Coronary artery (tissue), 2 donors: ENCODE measurements around the gene KMT2E.
A peak's percentile ranks its signal among the peaks of the same experiment; 100 is the strongest.
"Not testable (repeated sequence)": the region's sequence is repeated elsewhere in the genome, so short reads cannot be mapped to it uniquely, and the experiment has no call there.

Source experiments
- DNase-seq: peaks from one replicate; pipeline ENCODE4 v3.0.0-alpha.2; 2017; ENCODE audit warnings: low spot score
- H3K27ac ChIP-seq, 2 donors: fragments of 200-600 bp; sonication (generic); one replicate each; pipeline ENCODE4 v1.5.1; 2016 to 2019
- H3K4me3 ChIP-seq: fragments of 200-600 bp; sonication (generic); 2 replicates; pipeline ENCODE4 v1.5.1; 2016; ENCODE audit warnings: mild to moderate bottlenecking, moderate library complexity
- TF ChIP-seq, protein P1 (sequence below): fragments of 200-600 bp; sonication (generic); IDR thresholded peaks from one replicate; pipeline ENCODE4 v1.5.1; 2019; ENCODE audit warnings: antibody characterized with exemption

Gene KMT2E

GRCh38 chr7:104983076-104983577 lies 30.9 kb upstream of the KMT2E start:
- peak overlapping the region; percentile 96 to 99 for H3K27ac ChIP-seq
- H3K4me3 ChIP-seq: peak overlapping the region; percentile 81
- no peak for DNase-seq
- TF ChIP-seq, protein P1, sequence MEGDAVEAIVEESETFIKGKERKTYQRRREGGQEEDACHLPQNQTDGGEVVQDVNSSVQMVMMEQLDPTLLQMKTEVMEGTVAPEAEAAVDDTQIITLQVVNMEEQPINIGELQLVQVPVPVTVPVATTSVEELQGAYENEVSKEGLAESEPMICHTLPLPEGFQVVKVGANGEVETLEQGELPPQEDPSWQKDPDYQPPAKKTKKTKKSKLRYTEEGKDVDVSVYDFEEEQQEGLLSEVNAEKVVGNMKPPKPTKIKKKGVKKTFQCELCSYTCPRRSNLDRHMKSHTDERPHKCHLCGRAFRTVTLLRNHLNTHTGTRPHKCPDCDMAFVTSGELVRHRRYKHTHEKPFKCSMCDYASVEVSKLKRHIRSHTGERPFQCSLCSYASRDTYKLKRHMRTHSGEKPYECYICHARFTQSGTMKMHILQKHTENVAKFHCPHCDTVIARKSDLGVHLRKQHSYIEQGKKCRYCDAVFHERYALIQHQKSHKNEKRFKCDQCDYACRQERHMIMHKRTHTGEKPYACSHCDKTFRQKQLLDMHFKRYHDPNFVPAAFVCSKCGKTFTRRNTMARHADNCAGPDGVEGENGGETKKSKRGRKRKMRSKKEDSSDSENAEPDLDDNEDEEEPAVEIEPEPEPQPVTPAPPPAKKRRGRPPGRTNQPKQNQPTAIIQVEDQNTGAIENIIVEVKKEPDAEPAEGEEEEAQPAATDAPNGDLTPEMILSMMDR: no peak

DNA sequence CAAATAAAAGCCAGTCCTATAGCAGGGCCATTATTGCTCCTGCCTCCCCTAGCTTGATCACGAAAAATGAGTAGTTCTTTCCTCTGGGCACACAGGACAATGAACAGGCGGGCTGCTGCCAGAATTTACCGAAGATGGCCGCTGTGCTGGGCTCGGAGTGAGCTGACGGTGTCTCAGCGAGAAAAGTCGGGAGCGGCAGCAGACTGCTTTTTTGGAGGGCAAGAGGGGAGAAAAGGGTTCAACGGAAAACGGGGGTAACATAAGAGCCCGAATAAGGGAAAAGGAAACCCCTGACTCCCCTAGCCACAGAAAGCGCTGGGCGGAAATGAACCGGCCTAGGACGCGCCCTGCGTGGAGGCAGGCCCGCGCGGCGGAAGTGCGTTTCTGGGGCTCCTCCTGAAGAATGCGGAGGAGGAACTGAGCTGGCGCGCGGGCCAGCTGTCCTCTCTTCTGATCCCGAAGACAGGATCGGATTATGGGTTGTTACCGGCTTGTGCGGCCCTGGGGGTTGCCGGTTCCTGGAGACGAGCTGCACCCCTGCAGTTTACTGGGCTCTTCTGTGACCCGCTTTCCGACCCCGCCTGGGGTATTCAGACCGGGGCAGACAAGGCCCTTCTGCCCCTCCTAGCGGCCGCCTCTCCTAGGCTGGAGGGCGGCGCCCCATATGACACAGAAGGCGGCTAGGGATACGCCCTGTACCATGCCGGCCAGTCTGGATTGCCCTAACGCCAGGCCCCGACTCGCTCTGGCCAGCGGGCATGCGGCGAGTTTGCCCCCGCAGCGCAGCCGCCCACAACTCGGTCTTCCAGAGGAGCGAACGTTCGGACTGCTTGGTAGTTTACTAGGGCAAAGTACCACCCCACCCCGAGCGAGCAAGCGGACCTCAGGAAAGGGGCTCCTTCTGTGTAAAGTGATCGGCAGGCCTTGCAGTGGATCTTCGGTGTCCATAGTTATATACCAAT lies 30.1 kb upstream of the KMT2E start:
- peak; percentile 95 for DNase-seq
- TF ChIP-seq, protein P1: peak; percentile 38
- Histone ChIP-seq H3K27ac (peak overlapping the region; percentile 96 to 99), H3K4me3 (peak overlapping the region; percentile 81)

DNA sequence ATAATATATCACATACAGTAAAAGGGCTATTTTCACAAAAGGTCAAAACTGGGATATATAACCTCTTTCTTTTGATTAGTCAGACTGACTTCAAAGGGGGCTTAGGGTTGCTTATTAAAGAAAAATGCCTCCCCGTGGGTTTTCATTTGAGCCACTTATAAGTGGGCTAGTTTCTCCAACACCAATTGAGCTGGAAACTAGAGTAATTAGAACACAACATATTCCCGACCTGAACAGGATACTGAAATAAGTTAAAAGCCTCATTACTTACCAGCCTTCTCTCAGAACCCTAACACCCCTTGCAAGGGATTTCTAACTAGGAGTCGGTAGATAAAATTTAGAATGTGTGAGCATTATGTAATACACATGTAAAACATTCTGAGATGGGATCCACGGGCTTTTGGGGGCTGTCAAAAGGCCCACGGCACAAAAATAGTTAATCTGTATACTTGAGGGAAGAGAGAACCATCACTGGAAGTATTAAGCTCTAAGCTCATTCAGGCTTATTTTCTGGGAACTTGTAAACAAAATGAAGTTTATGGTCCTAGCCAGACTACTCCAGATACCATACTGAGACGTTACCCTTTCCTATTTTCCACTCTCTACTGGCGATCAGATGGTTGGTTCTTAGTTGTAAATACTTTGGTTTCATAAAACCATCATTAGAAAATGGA lies 29.3 kb upstream of the KMT2E start:
- TF ChIP-seq, protein P1: no peak
- DNase-seq: no peak
- H3K4me3 ChIP-seq: peak overlapping the region; percentile 81
- peak overlapping the region; percentile 96 to 99 for H3K27ac ChIP-seq

GRCh38 chr7:104985259-104985617 lies 28.8 kb upstream of the KMT2E start:
- TF ChIP-seq, protein P1: no peak

DNA sequence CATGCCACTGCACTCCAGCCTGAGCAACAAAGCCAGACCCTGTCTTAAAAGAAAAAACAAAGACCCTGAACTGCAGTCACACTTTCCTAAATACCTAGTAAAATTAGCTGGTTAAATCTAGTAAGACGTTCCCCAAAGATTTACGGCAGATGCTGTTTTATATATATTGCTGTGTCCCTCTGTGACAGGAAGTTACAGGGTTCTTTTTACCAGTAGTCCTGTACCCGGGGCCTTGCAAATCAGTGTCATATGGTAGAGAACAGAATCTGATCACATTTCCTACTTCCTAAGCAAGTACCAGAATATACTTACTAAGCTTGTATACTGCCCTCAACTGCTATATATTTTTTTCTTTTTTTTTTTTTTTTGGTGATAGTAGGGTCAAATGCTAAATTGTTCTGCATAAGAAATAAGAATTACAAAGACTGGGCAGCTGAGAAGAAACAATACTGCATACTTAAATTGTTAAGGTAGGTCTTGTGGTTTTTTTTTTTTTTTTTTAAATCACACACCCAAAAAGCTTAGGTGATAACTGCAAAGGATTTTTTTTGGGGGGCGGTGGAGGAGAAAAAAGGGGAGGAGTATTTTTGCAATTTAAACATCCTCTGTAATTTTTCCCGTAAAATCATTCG lies 27.3 kb upstream of the KMT2E start:
- TF ChIP-seq, protein P1: no peak

More at GRCh38 chr7:104985259-104985617, 28.8 kb upstream of the KMT2E start:
- DNase-seq: no peak
- no peak overlapping the region for H3K4me3 ChIP-seq
- H3K27ac ChIP-seq: peak overlapping the region; percentile 96 to 99

GRCh38 chr7:104987403-104987802 lies 26.6 kb upstream of the KMT2E start:
- H3K4me3 ChIP-seq, DNase-seq: not testable (repeated sequence)
- H3K27ac ChIP-seq: peak overlapping the region; percentile 2 to 27

More for the DNA sequence above, 27.3 kb upstream of the KMT2E start:
- Histone ChIP-seq H3K27ac (no peak overlapping the region), H3K4me3 (no peak overlapping the region)
- DNase-seq: no peak

- Histone ChIP-seq H3K27ac (no peak overlapping the region), H3K4me3 (no peak overlapping the region)
- no peak for DNase-seq
- TF ChIP-seq, protein P1: no peak
Observed at GRCh38 chr7:104990983-104991382, 23.0 kb upstream of the KMT2E start.
